Fibroblast of lung (primary cell): ENCODE data around the gene KCNK5. TPM values are rescaled to one million over a fixed set of nuclear protein-coding genes. Genes with fewer than 3 reads are reported as not detected.

Source experiments
- DNase-seq, 2 donors: peaks; one replicate each; pipeline versions ENCODE4 v3.0.0 to v3.0.0-alpha.2; 2010; ENCODE audit warnings: low read depth in 2 of 2
- H2AFZ ChIP-seq: 2 replicates; pipeline ENCODE4 v1.5.1; 2012; ENCODE audit warnings: low read length, control low read depth, inconsistent platforms
- H3K27ac ChIP-seq: 2 replicates; pipeline ENCODE4 v1.5.1; 2011; ENCODE audit warnings: low read length, control low read depth; ENCODE audit not compliant: insufficient read depth
- H3K27me3 ChIP-seq: 2 replicates; pipeline ENCODE4 v1.5.1; 2011; ENCODE audit warnings: mild to moderate bottlenecking, low read length; ENCODE audit not compliant: control insufficient read depth, insufficient read depth
- H3K36me3 ChIP-seq: 2 replicates; pipeline ENCODE4 v1.5.1; 2011; ENCODE audit warnings: low read length; ENCODE audit not compliant: control insufficient read depth, insufficient read depth
- H3K4me1 ChIP-seq: 2 replicates; pipeline ENCODE4 v1.5.1; 2011; ENCODE audit warnings: low read length; ENCODE audit not compliant: control insufficient read depth, insufficient read depth; ENCODE audit errors: extremely low read depth
- H3K4me2 ChIP-seq: 2 replicates; pipeline ENCODE4 v1.5.1; 2011; ENCODE audit warnings: low read length, control low read depth; ENCODE audit not compliant: insufficient read depth; ENCODE audit errors: extremely low read depth
- H3K4me3 ChIP-seq, 4 experiments: fragments of 200-600 bp in 1 of 4; sonication (generic) in 1 of 4; replicated peaks in 1 of 4; 2 replicates each; pipeline ENCODE4 v1.5.1; 2011 to 2016; ENCODE audit warnings: low read length in 4 of 4, low read depth in 3 of 4, mild to moderate bottlenecking in 3 of 4, control low read depth in 2 of 4, inconsistent platforms in 1 of 4, mixed read lengths in 1 of 4; ENCODE audit not compliant: insufficient read depth in 1 of 4; ENCODE audit errors: control extremely low read depth in 1 of 4
- H3K79me2 ChIP-seq: 2 replicates; pipeline ENCODE4 v1.5.1; 2012; ENCODE audit warnings: mild to moderate bottlenecking, low read length, inconsistent platforms; ENCODE audit not compliant: control insufficient read depth, insufficient read depth
- H3K9ac ChIP-seq: 2 replicates; pipeline ENCODE4 v1.5.1; 2011; ENCODE audit warnings: mild to moderate bottlenecking, low read length, control low read depth; ENCODE audit not compliant: insufficient read depth
- H3K9me3 ChIP-seq: 2 replicates; pipeline ENCODE4 v1.5.1; 2012; ENCODE audit warnings: low read depth, low read length; ENCODE audit not compliant: control insufficient read depth, insufficient read depth
- H4K20me1 ChIP-seq: 2 replicates; pipeline ENCODE4 v1.5.1; 2011; ENCODE audit warnings: low read length; ENCODE audit not compliant: control insufficient read depth, insufficient read depth; ENCODE audit errors: extremely low read depth
- CTCF ChIP-seq, 2 donors: IDR thresholded peaks in 1 of 2; conservative IDR thresholded peaks in 1 of 2; 1 replicate in 1 of 2; 2 replicates in 1 of 2; pipeline ENCODE4 v1.5.1; 2011 to 2012; ENCODE audit warnings: low read length in 2 of 2, control low read depth in 1 of 2, inconsistent platforms in 1 of 2, low read depth in 1 of 2, mild to moderate bottlenecking in 1 of 2
- EZH2 ChIP-seq: IDR thresholded peaks from 2 replicates; pipeline ENCODE4 v1.5.1; 2012; ENCODE audit warnings: low read length, control low read depth, mild to moderate bottlenecking; ENCODE audit errors: missing control alignments
- polyA plus RNA-seq, 2 donors: library from polyadenylated mRNA; depleted of rRNA in 1 of 2; stranded (reverse) in 1 of 2; unstranded in 1 of 2; fragments of >200 nt; gene quantifications; 2 replicates each; pipeline ENCODE4 v1.2.1, GENCODE V29; 2011 to 2012; ENCODE audit warnings: missing spikeins in 1 of 2
- total RNA-seq: library from RNA; depleted of rRNA; stranded (reverse); fragments of >200 nt; gene quantifications from 2 replicates; pipeline ENCODE4 v1.2.1, GENCODE V29; 2014

The KCNK5 gene
- total and polyA plus RNA-seq, 2 donors (not counting 1 experiment from before 2014, with no cell fraction given) = under 0.01 to 0.02 TPM

GRCh38 chr6:39172377-39172757 lies 56.9 kb downstream of the KCNK5 start:
- H3K27ac ChIP-seq = no peak overlapping the region
- no peak for DNase-seq
- TF ChIP-seq EZH2 (no peak), CTCF (conservative IDR thresholded peaks at IDR 0.05 in 1 of 2, IDR thresholded peaks at IDR 0.05 in 1 of 2; ENCODE audit: low read depth in 1 of 2, low read length in 2 of 2) (no peak)
- H3K4me3 ChIP-seq = no peak overlapping the region
- no peaks in the 10 kb centered on the region for H4K20me1 ChIP-seq
- H3K4me1 ChIP-seq = no peaks in the 10 kb centered on the region
- H3K9ac ChIP-seq = no peak overlapping the region
- H3K79me2 ChIP-seq = no peaks in the 10 kb centered on the region
- H3K27me3 ChIP-seq = no peaks in the 10 kb centered on the region
- no peak overlapping the region for H2AFZ ChIP-seq
- no peaks in the 10 kb centered on the region for H3K9me3 ChIP-seq
- H3K36me3 ChIP-seq = no peaks in the 10 kb centered on the region
- no peak overlapping the region for H3K4me2 ChIP-seq

- no peaks in the 10 kb centered on the region for H3K9me3 ChIP-seq
- no peak overlapping the region for H3K27ac ChIP-seq
- no peaks in the 10 kb centered on the region for H4K20me1 ChIP-seq
- no peak overlapping the region for H2AFZ ChIP-seq
- no peak overlapping the region for H3K9ac ChIP-seq
- TF ChIP-seq EZH2 (no peak), CTCF (conservative IDR thresholded peaks at IDR 0.05 in 1 of 2, IDR thresholded peaks at IDR 0.05 in 1 of 2; ENCODE audit: low read depth in 1 of 2, low read length in 2 of 2) (no peak)
- H3K4me3 ChIP-seq = no peak overlapping the region
- no peak overlapping the region for H3K4me2 ChIP-seq
- DNase-seq = no peak
- H3K36me3 ChIP-seq = no peaks in the 10 kb centered on the region
- no peaks in the 10 kb centered on the region for H3K79me2 ChIP-seq
- no peaks in the 10 kb centered on the region for H3K4me1 ChIP-seq
- H3K27me3 ChIP-seq = no peaks in the 10 kb centered on the region
Observed at GRCh38 chr6:39171489-39172376, 57.5 kb downstream of the KCNK5 start.

- Histone ChIP-seq H3K9me3 (no peaks in the 10 kb centered on the region), H3K4me2 (no peak overlapping the region), H3K36me3 (no peaks in the 10 kb centered on the region), H3K27ac (no peak overlapping the region), H3K9ac (no peak overlapping the region), H4K20me1 (no peaks in the 10 kb centered on the region), H3K4me1 (no peaks in the 10 kb centered on the region), H3K79me2 (no peaks in the 10 kb centered on the region), H3K27me3 (no peaks in the 10 kb centered on the region), H2AFZ (no peak overlapping the region), H3K4me3 (no peak overlapping the region)
- DNase-seq = no peak
- TF ChIP-seq CTCF (conservative IDR thresholded peaks at IDR 0.05 in 1 of 2, IDR thresholded peaks at IDR 0.05 in 1 of 2; ENCODE audit: low read depth in 1 of 2, low read length in 2 of 2) (no peak), EZH2 (no peak)
Observed at GRCh38 chr6:39170860-39171259, 58.4 kb downstream of the KCNK5 start.
